OCI-LY1 (cell line): ENCODE data around the gene SPATA18.

Source experiments
- H2AFZ ChIP-seq: fragments of 200-600 bp; sonication (generic), shearing (Covaris generic); 2 replicates; pipeline ENCODE4 v1.6.0; 2014; ENCODE audit warnings: antibody characterized with exemption, mild to moderate bottlenecking, low read length
- H3F3A ChIP-seq: fragments of 200-600 bp; sonication (generic), shearing (Covaris generic); 2 replicates; pipeline ENCODE4 v1.6.0; 2014; ENCODE audit warnings: mild to moderate bottlenecking, antibody characterized with exemption, low read length, moderate library complexity; ENCODE audit not compliant: insufficient read depth
- H3K27ac ChIP-seq: fragments of 200-600 bp; sonication (generic); 2 replicates; pipeline ENCODE4 v1.5.1; 2014; ENCODE audit warnings: low read length, mixed run types, mild to moderate bottlenecking, low read depth; ENCODE audit not compliant: poor library complexity, severe bottlenecking
- H3K27me3 ChIP-seq: fragments of 200-600 bp; sonication (generic); 2 replicates; pipeline ENCODE4 v1.6.0; 2014; ENCODE audit warnings: antibody characterized with exemption, mild to moderate bottlenecking, low read length, moderate library complexity; ENCODE audit not compliant: insufficient read depth
- H3K36me3 ChIP-seq: fragments of 200-600 bp; sonication (generic); 2 replicates; pipeline ENCODE4 v1.6.1; 2014; ENCODE audit warnings: mild to moderate bottlenecking, antibody characterized with exemption, low read length, moderate library complexity, mixed read lengths; ENCODE audit not compliant: insufficient read depth
- H3K4me1 ChIP-seq: fragments of 200-600 bp; sonication (generic); 2 replicates; pipeline ENCODE4 v1.5.1; 2014; ENCODE audit warnings: mild to moderate bottlenecking, low read length, moderate library complexity; ENCODE audit not compliant: insufficient read depth, severe bottlenecking
- H3K4me2 ChIP-seq: fragments of 200-600 bp; sonication (generic), shearing (Covaris generic); 2 replicates; pipeline ENCODE4 v1.6.1; 2014; ENCODE audit warnings: low read length
- H3K4me3 ChIP-seq: fragments of 200-600 bp; sonication (generic); 2 replicates; pipeline ENCODE4 v1.5.1; 2014; ENCODE audit warnings: low read length, low read depth, mild to moderate bottlenecking, mixed read lengths; ENCODE audit not compliant: poor library complexity, severe bottlenecking
- H3K79me2 ChIP-seq: fragments of 200-600 bp; shearing (Covaris generic); 2 replicates; pipeline ENCODE4 v1.6.1; 2016; ENCODE audit warnings: mixed run types, low read length, mixed read lengths; ENCODE audit not compliant: insufficient read depth
- H3K9ac ChIP-seq: fragments of 200-600 bp; sonication (generic), shearing (Covaris generic); 2 replicates; pipeline ENCODE4 v1.6.1; 2014; ENCODE audit warnings: mild to moderate bottlenecking, low read length, mixed read lengths
- H3K9me2 ChIP-seq: fragments of 200-600 bp; sonication (generic), shearing (Covaris generic); 2 replicates; pipeline ENCODE4 v1.6.1; 2014; ENCODE audit warnings: low read depth, mild to moderate bottlenecking, low read length, mixed read lengths
- H3K9me3 ChIP-seq: fragments of 200-600 bp; shearing (Covaris generic); 2 replicates; pipeline ENCODE4 v1.6.1; 2014; ENCODE audit warnings: low read length, mixed read lengths
- H4K20me1 ChIP-seq: fragments of 200-600 bp; sonication (generic), shearing (Covaris generic); 2 replicates; pipeline ENCODE4 v1.6.0; 2016; ENCODE audit warnings: mild to moderate bottlenecking, low read length; ENCODE audit not compliant: insufficient read depth
- CTCF ChIP-seq: fragments of 200-600 bp; sonication (generic), shearing (Covaris generic); IDR thresholded peaks from 2 replicates; pipeline ENCODE4 v1.5.1; 2017; ENCODE audit warnings: mild to moderate bottlenecking, antibody characterized with exemption, low read length, moderate library complexity, mixed read lengths
- EZH2 ChIP-seq: fragments of 200-600 bp; sonication (generic), shearing (Covaris generic); IDR thresholded peaks from 2 replicates; pipeline ENCODE4 v1.8.0; 2017; ENCODE audit warnings: borderline replicate concordance, mixed run types, mild to moderate bottlenecking, antibody characterized with exemption, low read length, moderate library complexity, mixed read lengths

The SPATA18 gene

GRCh38 chr4:52106660-52107059 is 55.6 kb downstream of the SPATA18 start:
- Histone ChIP-seq H2AFZ (no peak overlapping the region), H3K36me3 (no peaks in the 10 kb centered on the region), H3K27me3 (no peaks in the 10 kb centered on the region), H3K9ac (no peak overlapping the region), H3K4me2 (no peak overlapping the region), H3K4me3 (no peak overlapping the region), H3K79me2 (no peaks in the 10 kb centered on the region), H3F3A (no peaks in the 10 kb centered on the region), H3K9me3 (no peaks in the 10 kb centered on the region), H4K20me1 (no peaks in the 10 kb centered on the region), H3K9me2 (no peaks in the 10 kb centered on the region), H3K27ac (no peak overlapping the region), H3K4me1 (no peaks in the 10 kb centered on the region)
- no peak for TF ChIP-seq EZH2
- no peak for TF ChIP-seq CTCF

- Histone ChIP-seq H3K4me3 (no peak overlapping the region), H2AFZ (no peak overlapping the region), H3F3A (no peaks in the 10 kb centered on the region), H3K36me3 (no peaks in the 10 kb centered on the region), H3K9me3 (no peaks in the 10 kb centered on the region), H3K4me2 (no peak overlapping the region), H3K27ac (no peak overlapping the region), H3K4me1 (no peaks in the 10 kb centered on the region), H3K9ac (no peak overlapping the region), H3K27me3 (no peaks in the 10 kb centered on the region), H3K9me2 (no peaks in the 10 kb centered on the region), H4K20me1 (no peaks in the 10 kb centered on the region), H3K79me2 (no peaks in the 10 kb centered on the region)
- TF ChIP-seq EZH2 (no peak), CTCF (no peak)
Measured at GRCh38 chr4:52107336-52107735, 56.2 kb downstream of the SPATA18 start.

GRCh38 chr4:52107745-52108144 is 56.6 kb downstream of the SPATA18 start:
- H4K20me1 ChIP-seq, result no peaks in the 10 kb centered on the region
- H3K36me3 ChIP-seq, result no peaks in the 10 kb centered on the region
- H3K9me3 ChIP-seq, result no peaks in the 10 kb centered on the region
- H3F3A ChIP-seq, result no peaks in the 10 kb centered on the region
- H3K9me2 ChIP-seq, result no peaks in the 10 kb centered on the region
- H2AFZ ChIP-seq, result no peak overlapping the region
- H3K79me2 ChIP-seq, result no peaks in the 10 kb centered on the region
- H3K4me1 ChIP-seq, result no peaks in the 10 kb centered on the region
- no peak overlapping the region for H3K4me3 ChIP-seq
- no peak overlapping the region for H3K4me2 ChIP-seq
- TF ChIP-seq EZH2, result no peak
- TF ChIP-seq CTCF, result peak; percentile 31; the same call in 1 of the 2 replicates
- no peak overlapping the region for H3K27ac ChIP-seq
- H3K9ac ChIP-seq, result no peak overlapping the region
- H3K27me3 ChIP-seq, result no peaks in the 10 kb centered on the region
